Panc1 (cell line): ENCODE data around the gene C5.

Source experiments
- TF ChIP-seq, protein P1 (sequence below): fragments of 450-650 bp; IDR thresholded peaks from 2 replicates; pipeline ENCODE4 v1.5.1; 2017; ENCODE audit warnings: mild to moderate bottlenecking
- TF ChIP-seq, protein P2 (sequence below), 2 experiments: IDR thresholded peaks; 2 replicates each; pipeline ENCODE4 v1.6.1; 2011 to 2012; ENCODE audit warnings: low read depth in 2 of 2, control low read depth in 1 of 2, low read length in 1 of 2, mild to moderate bottlenecking in 1 of 2, moderate library complexity in 1 of 2; ENCODE audit not compliant: insufficient read depth in 1 of 2

DNA sequence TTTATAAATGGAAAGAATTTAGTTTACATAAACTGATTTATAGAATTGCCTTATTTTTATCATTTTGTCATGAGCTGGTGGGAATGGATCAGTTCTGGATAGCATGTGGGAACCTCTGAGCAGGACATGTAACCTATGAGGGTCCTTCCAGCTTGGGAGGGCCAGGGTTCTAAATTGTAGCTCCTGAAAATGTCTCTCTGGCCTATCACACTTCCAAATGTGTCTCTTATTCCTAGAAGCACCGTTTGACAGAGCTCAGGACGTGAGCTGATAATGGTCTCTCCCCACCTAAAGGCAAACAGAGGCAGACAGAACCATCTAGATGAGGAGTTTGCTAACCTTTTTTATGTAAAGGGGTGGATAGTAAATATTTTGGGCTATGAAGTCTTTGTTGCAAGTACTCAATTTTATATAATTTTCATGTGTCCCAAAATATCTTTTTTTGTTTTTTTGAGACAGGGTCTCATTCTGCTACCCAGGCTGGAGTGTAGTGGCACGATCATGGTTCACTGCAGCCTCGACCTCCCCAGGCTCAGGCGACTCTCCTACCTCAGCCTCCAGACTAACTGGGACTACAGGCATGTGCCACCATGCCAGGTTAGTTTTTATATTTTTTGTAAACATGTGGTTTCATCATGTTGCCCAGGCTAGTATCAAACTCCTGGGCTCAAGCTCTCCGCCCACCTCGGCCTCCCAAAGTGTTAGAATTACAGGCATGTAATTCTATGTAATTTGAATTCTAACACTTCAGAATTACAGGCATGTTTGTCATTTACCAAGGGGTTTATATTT is 127.5 kb downstream of the C5 start:
- TF ChIP-seq, protein P1, sequence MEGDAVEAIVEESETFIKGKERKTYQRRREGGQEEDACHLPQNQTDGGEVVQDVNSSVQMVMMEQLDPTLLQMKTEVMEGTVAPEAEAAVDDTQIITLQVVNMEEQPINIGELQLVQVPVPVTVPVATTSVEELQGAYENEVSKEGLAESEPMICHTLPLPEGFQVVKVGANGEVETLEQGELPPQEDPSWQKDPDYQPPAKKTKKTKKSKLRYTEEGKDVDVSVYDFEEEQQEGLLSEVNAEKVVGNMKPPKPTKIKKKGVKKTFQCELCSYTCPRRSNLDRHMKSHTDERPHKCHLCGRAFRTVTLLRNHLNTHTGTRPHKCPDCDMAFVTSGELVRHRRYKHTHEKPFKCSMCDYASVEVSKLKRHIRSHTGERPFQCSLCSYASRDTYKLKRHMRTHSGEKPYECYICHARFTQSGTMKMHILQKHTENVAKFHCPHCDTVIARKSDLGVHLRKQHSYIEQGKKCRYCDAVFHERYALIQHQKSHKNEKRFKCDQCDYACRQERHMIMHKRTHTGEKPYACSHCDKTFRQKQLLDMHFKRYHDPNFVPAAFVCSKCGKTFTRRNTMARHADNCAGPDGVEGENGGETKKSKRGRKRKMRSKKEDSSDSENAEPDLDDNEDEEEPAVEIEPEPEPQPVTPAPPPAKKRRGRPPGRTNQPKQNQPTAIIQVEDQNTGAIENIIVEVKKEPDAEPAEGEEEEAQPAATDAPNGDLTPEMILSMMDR, result no peak
- TF ChIP-seq, protein P2, sequence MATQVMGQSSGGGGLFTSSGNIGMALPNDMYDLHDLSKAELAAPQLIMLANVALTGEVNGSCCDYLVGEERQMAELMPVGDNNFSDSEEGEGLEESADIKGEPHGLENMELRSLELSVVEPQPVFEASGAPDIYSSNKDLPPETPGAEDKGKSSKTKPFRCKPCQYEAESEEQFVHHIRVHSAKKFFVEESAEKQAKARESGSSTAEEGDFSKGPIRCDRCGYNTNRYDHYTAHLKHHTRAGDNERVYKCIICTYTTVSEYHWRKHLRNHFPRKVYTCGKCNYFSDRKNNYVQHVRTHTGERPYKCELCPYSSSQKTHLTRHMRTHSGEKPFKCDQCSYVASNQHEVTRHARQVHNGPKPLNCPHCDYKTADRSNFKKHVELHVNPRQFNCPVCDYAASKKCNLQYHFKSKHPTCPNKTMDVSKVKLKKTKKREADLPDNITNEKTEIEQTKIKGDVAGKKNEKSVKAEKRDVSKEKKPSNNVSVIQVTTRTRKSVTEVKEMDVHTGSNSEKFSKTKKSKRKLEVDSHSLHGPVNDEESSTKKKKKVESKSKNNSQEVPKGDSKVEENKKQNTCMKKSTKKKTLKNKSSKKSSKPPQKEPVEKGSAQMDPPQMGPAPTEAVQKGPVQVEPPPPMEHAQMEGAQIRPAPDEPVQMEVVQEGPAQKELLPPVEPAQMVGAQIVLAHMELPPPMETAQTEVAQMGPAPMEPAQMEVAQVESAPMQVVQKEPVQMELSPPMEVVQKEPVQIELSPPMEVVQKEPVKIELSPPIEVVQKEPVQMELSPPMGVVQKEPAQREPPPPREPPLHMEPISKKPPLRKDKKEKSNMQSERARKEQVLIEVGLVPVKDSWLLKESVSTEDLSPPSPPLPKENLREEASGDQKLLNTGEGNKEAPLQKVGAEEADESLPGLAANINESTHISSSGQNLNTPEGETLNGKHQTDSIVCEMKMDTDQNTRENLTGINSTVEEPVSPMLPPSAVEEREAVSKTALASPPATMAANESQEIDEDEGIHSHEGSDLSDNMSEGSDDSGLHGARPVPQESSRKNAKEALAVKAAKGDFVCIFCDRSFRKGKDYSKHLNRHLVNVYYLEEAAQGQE (IDR thresholded peaks at IDR 0.05; ENCODE audit: insufficient read depth in 1 of 2, low read depth in 2 of 2, low read length in 1 of 2), result no peak
